ENCODE results near the gene SLC45A1.

DNA sequence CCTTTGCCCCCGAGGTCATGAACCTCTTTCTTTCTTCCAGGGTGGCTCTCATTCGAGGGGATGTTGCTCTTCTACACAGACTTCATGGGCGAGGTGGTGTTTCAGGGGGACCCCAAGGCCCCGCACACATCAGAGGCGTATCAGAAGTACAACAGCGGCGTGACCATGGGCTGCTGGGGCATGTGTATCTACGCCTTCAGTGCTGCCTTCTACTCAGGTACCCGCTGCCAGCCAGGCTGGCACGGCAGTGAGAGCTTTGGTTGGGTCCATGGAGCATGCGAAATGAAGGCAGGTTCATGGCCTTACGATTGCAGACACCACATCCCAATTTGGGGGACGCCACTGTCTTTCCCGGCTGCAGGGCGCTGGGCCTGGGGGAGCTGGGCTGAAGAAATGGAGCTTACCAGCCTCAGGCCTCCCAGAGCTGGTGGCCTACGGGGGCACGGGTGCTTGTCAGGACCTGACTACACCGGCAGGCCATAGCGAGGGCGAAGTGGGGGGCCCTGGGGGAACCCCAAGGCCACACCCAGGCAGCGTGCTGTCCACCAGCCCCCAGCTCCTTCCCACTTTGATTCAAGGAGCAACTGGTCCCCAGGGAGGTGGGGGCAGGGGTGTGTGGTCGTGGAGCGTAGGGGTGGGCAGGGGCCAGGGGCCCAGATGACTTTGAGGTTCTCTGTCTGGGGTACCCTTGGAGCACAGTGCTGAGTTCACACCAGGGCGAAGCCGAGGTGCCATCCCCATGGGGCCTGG lies 20.0 kb downstream of the SLC45A1 start:
- TF ChIP-seq POLR2AphosphoS5 (IDR thresholded peaks at IDR 0.05), result no peak
- TF ChIP-seq, protein P1, sequence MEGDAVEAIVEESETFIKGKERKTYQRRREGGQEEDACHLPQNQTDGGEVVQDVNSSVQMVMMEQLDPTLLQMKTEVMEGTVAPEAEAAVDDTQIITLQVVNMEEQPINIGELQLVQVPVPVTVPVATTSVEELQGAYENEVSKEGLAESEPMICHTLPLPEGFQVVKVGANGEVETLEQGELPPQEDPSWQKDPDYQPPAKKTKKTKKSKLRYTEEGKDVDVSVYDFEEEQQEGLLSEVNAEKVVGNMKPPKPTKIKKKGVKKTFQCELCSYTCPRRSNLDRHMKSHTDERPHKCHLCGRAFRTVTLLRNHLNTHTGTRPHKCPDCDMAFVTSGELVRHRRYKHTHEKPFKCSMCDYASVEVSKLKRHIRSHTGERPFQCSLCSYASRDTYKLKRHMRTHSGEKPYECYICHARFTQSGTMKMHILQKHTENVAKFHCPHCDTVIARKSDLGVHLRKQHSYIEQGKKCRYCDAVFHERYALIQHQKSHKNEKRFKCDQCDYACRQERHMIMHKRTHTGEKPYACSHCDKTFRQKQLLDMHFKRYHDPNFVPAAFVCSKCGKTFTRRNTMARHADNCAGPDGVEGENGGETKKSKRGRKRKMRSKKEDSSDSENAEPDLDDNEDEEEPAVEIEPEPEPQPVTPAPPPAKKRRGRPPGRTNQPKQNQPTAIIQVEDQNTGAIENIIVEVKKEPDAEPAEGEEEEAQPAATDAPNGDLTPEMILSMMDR (IDR thresholded peaks at IDR 0.05), result no peak
- TF ChIP-seq POLR2A (IDR thresholded peaks at IDR 0.05), result no peak
- no peak for TF ChIP-seq EP300 (IDR thresholded peaks at IDR 0.05)

All from upper lobe of left lung (tissue), 4 donors.